Muscle layer of colon (tissue), 2 donors: ENCODE results near the gene RYR2.

Source experiments
- H3K27ac ChIP-seq: one replicate; pipeline ENCODE4 v1.7.0; 2013; ENCODE audit warnings: low read depth, mild to moderate bottlenecking, low read length, moderate library complexity
- H3K27me3 ChIP-seq, 2 donors: one replicate each; pipeline ENCODE4 v1.7.0; 2013; ENCODE audit warnings: low read length in 2 of 2, mild to moderate bottlenecking in 2 of 2; ENCODE audit not compliant: insufficient read depth in 2 of 2, control insufficient read depth in 1 of 2
- H3K36me3 ChIP-seq: one replicate; pipeline ENCODE4 v1.7.0; 2013; ENCODE audit warnings: mild to moderate bottlenecking, low read length; ENCODE audit not compliant: insufficient read depth
- H3K4me1 ChIP-seq: one replicate; pipeline ENCODE4 v1.7.0; 2013; ENCODE audit warnings: mild to moderate bottlenecking, low read length; ENCODE audit not compliant: insufficient read depth
- H3K4me3 ChIP-seq, 2 donors: one replicate each; pipeline ENCODE4 v1.7.0; 2013; ENCODE audit warnings: low read length in 2 of 2, low read depth in 1 of 2, mild to moderate bottlenecking in 1 of 2, moderate library complexity in 1 of 2
- H3K9ac ChIP-seq: one replicate; pipeline ENCODE4 v1.7.0; 2013; ENCODE audit warnings: low read length
- H3K9me3 ChIP-seq: one replicate; pipeline ENCODE4 v1.7.0; 2013; ENCODE audit warnings: mild to moderate bottlenecking, low read length
- donor health status: abdominal sarcoma.
- donor health status: Adenocarcinoma of cecum.

RYR2 gene

GRCh38 chr1:237740846-237741245, 698.9 kb downstream of the RYR2 start:
- H3K4me1 ChIP-seq, result peaks cover 7% of the 10 kb centered on the region
- no peaks in the 10 kb centered on the region for H3K9me3 ChIP-seq
- no peaks in the 10 kb centered on the region for H3K36me3 ChIP-seq
- no peaks in the 10 kb centered on the region for H3K27me3 ChIP-seq
- H3K4me3 ChIP-seq, result no peak overlapping the region
- H3K9ac ChIP-seq, result no peak overlapping the region
- H3K27ac ChIP-seq, result no peak overlapping the region

GRCh38 chr1:237745545-237745944, 703.6 kb downstream of the RYR2 start:
- Histone ChIP-seq H3K4me3 (no peak overlapping the region), H3K9me3 (no peaks in the 10 kb centered on the region), H3K9ac (no peak overlapping the region), H3K27ac (no peak overlapping the region), H3K27me3 (no peaks in the 10 kb centered on the region), H3K36me3 (no peaks in the 10 kb centered on the region), H3K4me1 (no peaks in the 10 kb centered on the region)

GRCh38 chr1:237748171-237748960, 706.4 kb downstream of the RYR2 start:
- Histone ChIP-seq H3K9me3 (no peaks in the 10 kb centered on the region), H3K27ac (no peak overlapping the region), H3K4me3 (no peak overlapping the region), H3K36me3 (no peaks in the 10 kb centered on the region), H3K27me3 (no peaks in the 10 kb centered on the region), H3K9ac (no peak overlapping the region), H3K4me1 (no peaks in the 10 kb centered on the region)

GRCh38 chr1:237749122-237749521, 707.1 kb downstream of the RYR2 start:
- Histone ChIP-seq H3K4me3 (no peak overlapping the region), H3K4me1 (no peaks in the 10 kb centered on the region), H3K9me3 (no peaks in the 10 kb centered on the region), H3K27me3 (no peaks in the 10 kb centered on the region), H3K27ac (no peak overlapping the region), H3K9ac (no peak overlapping the region), H3K36me3 (no peaks in the 10 kb centered on the region)

GRCh38 chr1:237751090-237751489, 709.1 kb downstream of the RYR2 start:
- Histone ChIP-seq H3K36me3 (no peaks in the 10 kb centered on the region), H3K4me3 (no peak overlapping the region), H3K4me1 (no peaks in the 10 kb centered on the region), H3K9me3 (no peaks in the 10 kb centered on the region), H3K27me3 (no peaks in the 10 kb centered on the region), H3K27ac (no peak overlapping the region), H3K9ac (no peak overlapping the region)

- Histone ChIP-seq H3K9ac (no peak overlapping the region), H3K4me1 (no peaks in the 10 kb centered on the region), H3K27ac (no peak overlapping the region), H3K9me3 (no peaks in the 10 kb centered on the region), H3K27me3 (no peaks in the 10 kb centered on the region), H3K36me3 (no peaks in the 10 kb centered on the region), H3K4me3 (no peak overlapping the region)
These were observed 712.6 kb downstream of the RYR2 start for GRCh38 chr1:237754627-237755026.

GRCh38 chr1:237756304-237756967, 714.5 kb downstream of the RYR2 start:
- Histone ChIP-seq H3K9me3 (no peaks in the 10 kb centered on the region), H3K9ac (no peak overlapping the region), H3K27ac (no peak overlapping the region), H3K27me3 (no peaks in the 10 kb centered on the region), H3K4me1 (no peaks in the 10 kb centered on the region), H3K4me3 (no peak overlapping the region), H3K36me3 (no peaks in the 10 kb centered on the region)

- H3K36me3 ChIP-seq, result no peaks in the 10 kb centered on the region
- no peak overlapping the region for H3K4me3 ChIP-seq
- H3K27ac ChIP-seq, result no peak overlapping the region
- H3K9me3 ChIP-seq, result no peaks in the 10 kb centered on the region
- no peak overlapping the region for H3K9ac ChIP-seq
- H3K4me1 ChIP-seq, result no peaks in the 10 kb centered on the region
- H3K27me3 ChIP-seq, result no peaks in the 10 kb centered on the region
These were observed 717.4 kb downstream of the RYR2 start for GRCh38 chr1:237759377-237759776.

- H3K27ac ChIP-seq, result no peak overlapping the region
- H3K4me1 ChIP-seq, result no peaks in the 10 kb centered on the region
- no peaks in the 10 kb centered on the region for H3K9me3 ChIP-seq
- no peaks in the 10 kb centered on the region for H3K36me3 ChIP-seq
- H3K4me3 ChIP-seq, result no peak overlapping the region
- H3K9ac ChIP-seq, result no peak overlapping the region
- no peaks in the 10 kb centered on the region for H3K27me3 ChIP-seq
These were observed 719.0 kb downstream of the RYR2 start for GRCh38 chr1:237760951-237761350.

GRCh38 chr1:237763137-237763536, 721.2 kb downstream of the RYR2 start:
- no peaks in the 10 kb centered on the region for H3K9me3 ChIP-seq
- no peak overlapping the region for H3K4me3 ChIP-seq
- H3K27me3 ChIP-seq, result no peaks in the 10 kb centered on the region
- H3K36me3 ChIP-seq, result no peaks in the 10 kb centered on the region
- H3K27ac ChIP-seq, result no peak overlapping the region
- no peaks in the 10 kb centered on the region for H3K4me1 ChIP-seq
- no peak overlapping the region for H3K9ac ChIP-seq

GRCh38 chr1:237763751-237764150, 721.8 kb downstream of the RYR2 start:
- Histone ChIP-seq H3K36me3 (no peaks in the 10 kb centered on the region), H3K9me3 (no peaks in the 10 kb centered on the region), H3K4me3 (no peak overlapping the region), H3K4me1 (no peaks in the 10 kb centered on the region), H3K9ac (no peak overlapping the region), H3K27ac (no peak overlapping the region), H3K27me3 (no peaks in the 10 kb centered on the region)

- no peak overlapping the region for H3K9ac ChIP-seq
- no peak overlapping the region for H3K27ac ChIP-seq
These were observed 727.9 kb downstream of the RYR2 start for GRCh38 chr1:237769916-237770315.

More at GRCh38 chr1:237769916-237770315, 727.9 kb downstream of the RYR2 start:
- H3K4me1 ChIP-seq, result no peaks in the 10 kb centered on the region
- no peaks in the 10 kb centered on the region for H3K27me3 ChIP-seq
- H3K9me3 ChIP-seq, result no peaks in the 10 kb centered on the region
- no peaks in the 10 kb centered on the region for H3K36me3 ChIP-seq
- H3K4me3 ChIP-seq, result no peak overlapping the region
